Measurements from ENCODE around the gene GPER1.
A peak's percentile ranks its signal among the peaks of the same experiment; 100 is the strongest.
"Not testable (repeated sequence)": the region's sequence is repeated elsewhere in the genome, so short reads cannot be mapped to it uniquely, and the experiment has no call there.

Gene GPER1

DNA sequence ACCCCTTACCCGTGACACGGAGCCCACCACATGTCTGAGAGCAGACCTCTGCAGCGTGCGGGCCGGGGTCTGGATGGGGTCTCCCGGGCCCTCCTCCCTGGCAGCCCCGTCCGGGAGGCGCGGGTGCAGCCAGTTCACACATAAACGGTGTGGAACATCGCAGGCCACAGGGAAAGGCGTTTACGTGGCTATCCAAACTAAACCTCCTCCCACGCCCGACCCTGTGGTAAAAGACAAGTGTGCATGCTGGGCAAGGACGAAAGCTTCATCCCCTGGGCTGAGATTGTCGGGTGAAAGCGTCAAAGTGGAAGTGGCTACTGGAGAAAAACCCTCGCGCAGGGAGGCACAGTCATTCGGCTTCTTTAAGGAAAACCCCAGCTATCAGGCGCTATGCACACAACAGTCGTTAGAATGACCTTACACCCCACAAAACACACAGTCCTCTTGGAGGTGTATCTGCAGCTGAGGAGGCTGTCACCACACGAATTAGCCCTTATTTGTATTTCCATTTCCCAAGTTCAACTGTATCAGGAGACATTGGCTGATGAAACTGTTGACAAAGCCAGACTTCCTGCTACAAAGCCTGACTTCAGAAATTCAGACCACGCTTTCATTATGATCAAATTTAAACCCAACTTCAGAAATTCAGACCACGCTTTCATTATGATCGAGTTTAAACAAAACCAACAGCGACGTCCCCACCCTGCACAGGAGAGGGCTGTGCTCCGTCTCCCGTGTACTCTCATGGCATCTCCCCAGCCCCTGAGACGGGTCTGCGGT, 15.3 kb downstream of the GPER1 start:
- DNase-seq (ENCODE audit: low read depth in 2 of 2), result peak in 1 of 2 donors; percentile 22

DNA sequence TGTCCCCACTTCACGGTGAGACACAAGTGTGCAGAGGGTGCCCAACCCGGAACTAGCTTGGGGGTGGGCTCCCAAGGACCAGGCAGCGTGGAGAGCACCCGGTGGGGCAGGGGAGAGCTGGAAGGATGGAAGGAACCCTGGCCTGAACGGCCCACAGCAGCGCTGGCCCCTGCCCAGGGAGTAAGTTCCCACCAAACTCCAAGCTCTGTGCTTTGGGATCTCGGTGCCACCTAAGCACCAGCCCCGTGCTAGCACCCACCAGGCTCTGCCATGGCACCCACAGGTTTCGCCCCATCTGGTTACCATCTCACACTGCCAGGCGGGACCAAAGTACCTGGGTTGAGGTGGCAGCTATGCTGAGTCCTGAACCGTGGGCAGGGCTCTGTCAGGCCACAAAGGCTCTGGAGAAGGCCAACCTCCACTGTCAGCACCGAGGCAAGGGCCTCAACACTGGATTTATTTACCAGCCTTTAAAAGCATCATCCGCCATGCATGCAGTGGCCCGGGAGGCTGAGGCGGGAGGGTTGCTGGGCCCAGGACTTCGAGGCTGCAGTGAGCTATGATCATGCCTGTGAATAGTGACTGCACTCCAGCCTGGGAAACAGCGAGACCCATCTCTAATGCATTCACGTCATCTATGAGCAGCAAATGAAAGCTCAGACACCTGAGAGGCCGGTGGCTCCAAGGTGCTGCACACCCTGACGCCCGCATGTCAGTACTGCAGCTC, 16.0 kb downstream of the GPER1 start:
- DNase-seq (ENCODE audit: low read depth in 2 of 2), result no peak

- no peak for DNase-seq (ENCODE audit: low read depth in 2 of 2)
These were observed 16.7 kb downstream of the GPER1 start for GRCh38 chr7:1104516-1105179.

GRCh38 chr7:1105189-1105588, 17.3 kb downstream of the GPER1 start:
- DNase-seq (ENCODE audit: low read depth in 2 of 2), result no peak

DNA sequence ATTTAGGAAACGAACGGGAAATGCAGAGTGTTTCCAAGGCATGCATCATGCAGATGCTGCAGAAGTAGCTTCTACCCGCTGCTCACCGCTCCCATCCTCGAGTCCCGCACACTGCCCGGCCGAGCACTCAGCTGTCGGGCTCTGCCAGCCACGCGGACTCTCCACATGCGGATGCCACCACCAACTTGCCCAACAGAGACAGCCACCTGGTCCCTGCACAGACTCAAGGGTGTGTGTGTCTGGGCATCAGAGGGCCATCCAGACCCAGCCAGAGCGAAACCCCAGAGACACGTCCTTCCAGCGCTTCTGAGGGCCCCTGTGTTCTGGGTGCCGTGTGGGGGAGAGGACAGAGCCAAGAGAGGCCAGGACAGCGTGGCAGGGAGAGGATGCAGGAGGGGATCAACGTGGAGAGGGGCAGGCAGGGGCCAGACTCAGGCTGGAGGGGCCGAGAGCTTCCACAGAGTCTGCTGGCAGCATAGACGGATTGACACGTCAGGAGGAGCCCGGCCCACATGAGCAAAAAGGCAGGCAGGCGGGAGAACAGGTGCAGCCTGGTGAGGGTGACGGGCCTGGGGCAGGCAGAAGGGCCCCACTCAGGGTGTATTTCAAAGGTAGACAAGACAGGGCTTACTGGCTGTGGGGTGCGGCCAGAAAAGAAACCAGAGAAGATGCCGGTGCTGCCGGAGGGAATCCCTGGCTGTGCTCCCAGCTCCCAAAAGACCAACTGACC, 18.3 kb downstream of the GPER1 start:
- DNase-seq (ENCODE audit: low read depth in 2 of 2), result no peak

DNA sequence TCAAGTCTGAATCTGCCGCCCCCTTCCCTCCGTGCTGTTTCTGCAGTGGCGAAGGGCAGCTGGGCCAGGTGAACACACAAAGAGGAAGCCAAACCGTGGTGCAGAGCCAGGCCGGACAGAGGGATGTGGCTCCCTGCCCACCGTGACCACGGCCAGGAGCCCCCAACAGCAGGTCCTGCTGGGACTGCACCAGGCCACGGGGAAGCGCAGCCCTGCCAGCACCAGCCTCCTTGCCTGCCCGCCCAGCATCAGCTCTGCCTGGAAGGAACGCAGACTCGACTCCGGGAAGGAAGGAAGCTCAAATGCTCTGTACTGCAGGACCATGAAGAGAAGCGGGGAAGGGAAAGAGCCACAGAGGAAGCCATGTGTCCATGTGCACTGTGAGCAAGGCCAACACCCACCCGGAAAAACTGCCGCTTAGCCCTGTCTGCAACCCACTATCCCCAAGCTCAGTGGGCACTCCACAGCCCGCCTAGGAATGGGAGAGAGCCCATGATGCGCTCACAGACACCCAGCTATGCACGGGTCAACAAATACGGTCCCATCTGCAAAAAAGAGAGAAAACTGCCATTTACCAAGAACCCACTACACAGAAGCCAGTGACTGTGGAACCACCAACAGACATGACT, 19.0 kb downstream of the GPER1 start:
- DNase-seq (ENCODE audit: low read depth in 2 of 2), result no peak

- no peak for DNase-seq (ENCODE audit: low read depth in 2 of 2)
These were observed 20.5 kb downstream of the GPER1 start for GRCh38 chr7:1108264-1108920.

- no peak for DNase-seq (ENCODE audit: low read depth in 2 of 2)
These were observed 21.8 kb downstream of the GPER1 start for GRCh38 chr7:1109581-1110310.

DNA sequence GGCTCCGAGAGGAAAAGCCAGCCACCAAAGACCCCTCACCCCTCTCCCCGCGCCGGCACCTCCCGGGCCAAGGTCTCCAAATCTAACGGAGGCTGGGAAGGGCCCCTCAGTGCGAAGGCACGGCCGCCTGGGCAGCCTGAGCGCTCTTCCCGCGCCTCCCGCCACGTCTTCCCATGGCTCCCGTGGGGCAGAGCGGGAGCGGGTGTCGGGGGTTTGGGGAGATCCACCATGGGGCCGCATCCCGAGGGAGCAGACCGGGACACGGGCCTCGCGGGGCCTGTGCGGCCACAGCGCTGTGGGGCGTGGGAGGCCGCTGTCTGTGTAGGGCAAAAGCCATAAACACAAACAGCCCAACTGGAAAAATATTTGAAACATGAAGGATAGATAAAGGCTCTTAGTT, 22.4 kb downstream of the GPER1 start:
- DNase-seq (ENCODE audit: low read depth in 2 of 2), result no peak

- no peak for DNase-seq (ENCODE audit: low read depth in 2 of 2)
These were observed 23.2 kb downstream of the GPER1 start for GRCh38 chr7:1111156-1111555.

GRCh38 chr7:1112109-1112508, 24.2 kb downstream of the GPER1 start:
- no peak for DNase-seq (ENCODE audit: low read depth in 2 of 2)

- no peak for DNase-seq (ENCODE audit: low read depth in 2 of 2)
These were observed 25.0 kb downstream of the GPER1 start for GRCh38 chr7:1112625-1113547.

DNA sequence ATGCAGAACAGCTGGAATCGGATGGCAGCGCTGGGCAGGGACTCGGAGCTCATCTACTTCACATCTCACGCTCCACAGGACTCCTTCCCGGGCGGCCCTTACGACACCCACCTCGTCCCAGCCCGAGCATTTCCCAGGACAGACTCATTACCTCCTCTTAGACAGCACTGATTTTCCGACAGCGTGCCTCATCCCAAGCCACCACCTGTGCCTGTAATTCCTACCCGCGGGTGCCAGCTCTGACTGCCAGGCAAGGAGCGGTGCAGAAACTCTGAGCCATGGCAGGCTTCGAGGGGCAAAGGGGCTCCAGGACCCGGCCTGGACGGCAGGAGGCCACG, 25.6 kb downstream of the GPER1 start:
- no peak for DNase-seq (ENCODE audit: low read depth in 2 of 2)

GRCh38 chr7:1114088-1114487, 26.2 kb downstream of the GPER1 start:
- no peak for DNase-seq (ENCODE audit: low read depth in 2 of 2)

DNA sequence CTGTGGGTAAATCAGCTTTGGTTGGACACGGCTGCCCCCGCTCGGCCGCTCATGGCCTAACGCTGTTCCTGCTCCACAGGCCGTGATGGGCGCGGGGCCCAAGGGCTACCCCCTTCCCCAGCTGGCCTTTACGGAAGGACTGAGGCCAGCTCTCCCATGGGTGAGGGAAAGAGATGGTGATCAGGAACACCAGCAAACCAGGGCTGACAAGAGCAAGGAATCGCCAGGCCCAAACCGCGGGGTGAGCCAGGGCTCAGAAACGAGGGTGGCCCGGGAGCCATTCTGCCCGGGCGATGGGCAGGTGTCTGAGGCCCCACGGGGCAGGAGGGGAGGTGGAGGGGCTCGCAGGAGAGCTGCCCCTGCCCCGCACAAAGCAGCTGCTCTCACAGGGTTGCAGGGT, 26.6 kb downstream of the GPER1 start:
- no peak for DNase-seq (ENCODE audit: low read depth in 2 of 2)

DNA sequence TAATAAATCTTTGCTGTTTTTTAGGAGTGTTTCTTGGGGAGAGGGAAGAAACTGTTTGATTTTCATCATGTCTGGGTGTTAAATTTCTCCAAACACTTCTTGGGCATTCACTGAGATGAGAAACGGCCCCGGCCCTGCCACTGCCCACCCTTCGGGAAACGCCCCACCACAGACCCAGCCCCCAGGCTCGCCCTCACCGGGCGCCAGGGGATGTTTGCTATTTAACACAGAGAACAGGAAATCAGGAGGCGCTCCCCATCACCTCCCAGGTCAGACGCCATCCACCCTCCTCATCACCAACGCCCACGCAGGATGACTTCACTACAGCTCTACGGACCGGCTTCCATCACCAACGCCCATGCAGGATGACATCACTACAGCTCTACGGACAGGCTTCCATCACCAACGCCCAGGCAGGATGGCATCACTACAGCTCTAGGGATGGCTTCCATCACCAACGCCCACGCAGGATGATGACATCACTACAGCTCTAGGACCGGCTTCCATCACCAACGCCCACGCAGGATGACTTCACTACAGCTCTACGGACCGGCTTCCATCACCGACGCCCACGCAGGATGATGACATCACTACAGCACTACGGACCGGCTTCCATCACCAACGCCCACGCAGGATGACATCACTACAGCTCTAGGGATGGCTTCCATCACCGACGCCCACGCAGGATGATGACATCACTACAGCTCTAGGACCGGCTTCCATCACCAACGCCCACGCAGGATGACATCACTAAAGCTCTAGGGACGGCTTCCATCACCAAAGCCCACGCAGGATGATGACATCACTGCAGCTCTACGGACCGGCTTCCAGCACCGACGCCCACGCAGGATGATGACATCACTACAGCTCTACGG, 27.5 kb downstream of the GPER1 start:
- DNase-seq (ENCODE audit: low read depth in 2 of 2), result peak in 1 of 2 donors; percentile 25

GRCh38 chr7:1116383-1117008, 28.6 kb downstream of the GPER1 start:
- DNase-seq (ENCODE audit: low read depth in 2 of 2), result not testable (repeated sequence)
